Measurements from ENCODE around the gene GNAT3.

Gene GNAT3

DNA sequence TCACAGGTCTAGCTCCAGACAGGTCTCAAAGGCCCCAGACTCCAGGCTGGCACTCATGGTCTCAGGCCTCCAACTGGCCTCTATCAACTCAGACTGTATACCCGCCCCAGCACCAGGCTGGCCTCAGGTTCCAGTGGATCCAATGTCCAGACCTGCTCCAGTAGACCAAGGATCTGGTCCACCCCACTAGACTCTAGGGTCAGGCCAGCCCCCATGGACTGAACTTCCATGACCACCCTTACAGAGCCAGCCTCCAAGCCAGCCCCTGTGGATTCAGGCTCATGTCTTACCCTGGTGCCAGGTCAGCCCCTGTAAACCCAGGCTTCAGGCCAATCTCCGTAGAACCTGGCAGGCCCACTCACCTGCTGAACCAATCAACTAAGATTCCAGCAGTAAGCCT, 16.8 kb upstream of the GNAT3 start:
- TF ChIP-seq, protein P1, sequence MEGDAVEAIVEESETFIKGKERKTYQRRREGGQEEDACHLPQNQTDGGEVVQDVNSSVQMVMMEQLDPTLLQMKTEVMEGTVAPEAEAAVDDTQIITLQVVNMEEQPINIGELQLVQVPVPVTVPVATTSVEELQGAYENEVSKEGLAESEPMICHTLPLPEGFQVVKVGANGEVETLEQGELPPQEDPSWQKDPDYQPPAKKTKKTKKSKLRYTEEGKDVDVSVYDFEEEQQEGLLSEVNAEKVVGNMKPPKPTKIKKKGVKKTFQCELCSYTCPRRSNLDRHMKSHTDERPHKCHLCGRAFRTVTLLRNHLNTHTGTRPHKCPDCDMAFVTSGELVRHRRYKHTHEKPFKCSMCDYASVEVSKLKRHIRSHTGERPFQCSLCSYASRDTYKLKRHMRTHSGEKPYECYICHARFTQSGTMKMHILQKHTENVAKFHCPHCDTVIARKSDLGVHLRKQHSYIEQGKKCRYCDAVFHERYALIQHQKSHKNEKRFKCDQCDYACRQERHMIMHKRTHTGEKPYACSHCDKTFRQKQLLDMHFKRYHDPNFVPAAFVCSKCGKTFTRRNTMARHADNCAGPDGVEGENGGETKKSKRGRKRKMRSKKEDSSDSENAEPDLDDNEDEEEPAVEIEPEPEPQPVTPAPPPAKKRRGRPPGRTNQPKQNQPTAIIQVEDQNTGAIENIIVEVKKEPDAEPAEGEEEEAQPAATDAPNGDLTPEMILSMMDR (IDR thresholded peaks at IDR 0.05; ENCODE audit: low read depth, low read length, missing control alignments), result no peak
- no peak overlapping the region for H3K4me3 ChIP-seq (replicated peaks; ENCODE audit: low read depth, low read length)
- DNase-seq (ENCODE audit: extremely low read depth, low read depth), result no peak

DNA sequence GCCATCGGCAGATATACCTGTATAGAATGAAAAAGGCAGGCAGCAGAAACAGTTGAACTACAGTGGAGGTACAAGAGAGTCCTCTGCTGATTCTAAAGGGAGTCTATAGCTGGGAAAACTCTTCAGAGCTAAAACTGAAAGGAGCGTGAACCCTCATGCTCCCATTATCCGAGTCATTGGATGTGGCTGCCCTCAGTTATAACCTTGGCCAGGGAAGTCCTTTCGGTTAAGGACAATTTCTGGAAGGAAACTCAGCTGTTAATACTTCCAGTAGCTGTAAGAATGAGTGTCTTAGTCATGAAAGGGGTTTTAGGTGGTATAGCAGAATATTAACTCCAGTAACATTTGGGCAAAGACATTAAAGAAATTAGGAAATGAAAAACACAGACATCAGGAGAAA, 14.6 kb upstream of the GNAT3 start:
- no peak overlapping the region for H3K4me3 ChIP-seq (replicated peaks; ENCODE audit: low read depth, low read length)
- TF ChIP-seq, protein P1 (IDR thresholded peaks at IDR 0.05; ENCODE audit: low read depth, low read length, missing control alignments), result no peak
- no peak for DNase-seq (ENCODE audit: extremely low read depth, low read depth)

DNA sequence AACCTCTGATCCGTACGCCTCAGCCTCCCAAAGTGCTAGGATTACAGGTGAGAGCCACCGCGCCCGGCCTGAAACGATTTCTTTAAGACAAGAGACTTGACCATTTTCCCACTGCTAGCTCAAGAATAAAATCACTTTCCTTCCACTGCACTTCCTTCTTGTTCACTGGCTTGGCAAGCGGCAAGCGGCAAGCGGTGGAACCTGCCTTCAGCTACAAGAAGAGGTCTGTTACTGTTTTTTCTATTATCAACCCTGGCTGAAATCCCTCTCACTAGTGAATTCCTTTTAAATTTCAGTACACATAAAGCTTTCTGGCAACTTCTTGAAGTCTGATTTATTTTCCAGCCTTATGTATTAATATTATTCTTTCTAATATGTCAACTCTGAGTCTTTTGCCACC, 12.8 kb upstream of the GNAT3 start:
- TF ChIP-seq, protein P1 (IDR thresholded peaks at IDR 0.05; ENCODE audit: low read depth, low read length, missing control alignments), result no peak
- no peak for DNase-seq (ENCODE audit: extremely low read depth, low read depth)
- no peak overlapping the region for H3K4me3 ChIP-seq (replicated peaks; ENCODE audit: low read depth, low read length)

DNA sequence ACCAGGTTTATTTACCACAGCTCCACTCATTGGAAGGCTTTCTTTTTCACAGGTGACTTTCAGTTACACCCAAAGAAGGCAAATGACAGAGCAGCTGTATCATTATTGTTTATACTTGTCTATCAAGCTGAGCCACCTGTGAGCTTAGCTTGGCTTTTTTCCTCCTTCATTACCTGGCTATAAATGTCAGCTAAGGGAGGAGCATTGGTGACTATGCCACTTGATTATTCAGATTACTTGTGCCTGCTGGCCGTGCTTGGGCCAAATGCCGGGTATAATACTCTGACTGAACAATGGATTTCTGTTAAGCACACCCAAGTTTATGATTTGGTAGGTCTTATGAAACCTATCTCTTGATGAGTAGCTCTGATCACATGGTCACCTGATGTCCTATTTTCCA, 9.9 kb upstream of the GNAT3 start:
- DNase-seq (ENCODE audit: extremely low read depth, low read depth), result no peak
- TF ChIP-seq, protein P1 (IDR thresholded peaks at IDR 0.05; ENCODE audit: low read depth, low read length, missing control alignments), result no peak
- H3K4me3 ChIP-seq (replicated peaks; ENCODE audit: low read depth, low read length), result no peak overlapping the region

DNA sequence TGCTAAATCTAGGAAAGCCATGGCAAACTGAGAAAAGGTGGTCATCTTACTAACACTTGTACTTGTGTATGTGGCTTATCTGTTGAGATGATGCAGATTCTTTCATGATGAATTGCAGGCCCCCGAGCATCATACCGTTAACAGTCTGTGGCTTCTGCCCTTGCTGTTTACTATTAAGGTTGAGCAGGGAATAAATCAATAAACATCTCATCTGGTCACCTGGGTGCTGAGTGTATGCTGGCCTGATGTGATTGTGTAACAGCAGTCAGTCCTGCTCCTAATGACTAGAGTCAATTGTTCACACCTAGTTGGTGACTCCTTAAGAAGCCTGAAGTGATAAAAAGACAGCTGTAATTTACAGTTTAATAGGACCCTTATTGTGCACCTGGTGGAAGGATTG, 8.3 kb upstream of the GNAT3 start:
- TF ChIP-seq, protein P1 (IDR thresholded peaks at IDR 0.05; ENCODE audit: low read depth, low read length, missing control alignments), result no peak
- H3K4me3 ChIP-seq (replicated peaks; ENCODE audit: low read depth, low read length), result no peak overlapping the region
- no peak for DNase-seq (ENCODE audit: extremely low read depth, low read depth)

DNA sequence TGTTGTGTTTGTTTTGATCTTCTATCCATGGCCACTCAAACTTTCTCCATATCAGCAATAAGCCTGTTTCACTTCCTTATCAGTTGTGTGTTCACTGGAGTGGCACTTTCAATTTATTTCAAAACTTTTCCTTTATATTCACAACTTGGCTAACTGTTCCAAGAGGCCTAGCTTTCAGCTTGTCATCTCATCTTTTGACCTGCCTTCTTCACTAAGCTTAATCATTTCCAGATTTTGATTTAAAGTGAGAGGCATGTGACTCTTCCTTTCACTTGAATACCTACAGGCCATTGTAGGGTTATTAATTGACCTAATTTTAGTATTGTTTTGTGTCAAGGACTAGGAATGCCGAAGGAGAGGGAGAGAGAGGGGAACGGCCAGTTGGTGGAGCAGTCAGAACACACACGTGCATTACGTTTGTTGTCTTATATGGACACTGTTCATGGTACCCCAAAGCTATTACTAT, 5.5 kb upstream of the GNAT3 start:
- DNase-seq (ENCODE audit: extremely low read depth, low read depth), result no peak
- H3K4me3 ChIP-seq (replicated peaks; ENCODE audit: low read depth, low read length), result no peak overlapping the region

DNA sequence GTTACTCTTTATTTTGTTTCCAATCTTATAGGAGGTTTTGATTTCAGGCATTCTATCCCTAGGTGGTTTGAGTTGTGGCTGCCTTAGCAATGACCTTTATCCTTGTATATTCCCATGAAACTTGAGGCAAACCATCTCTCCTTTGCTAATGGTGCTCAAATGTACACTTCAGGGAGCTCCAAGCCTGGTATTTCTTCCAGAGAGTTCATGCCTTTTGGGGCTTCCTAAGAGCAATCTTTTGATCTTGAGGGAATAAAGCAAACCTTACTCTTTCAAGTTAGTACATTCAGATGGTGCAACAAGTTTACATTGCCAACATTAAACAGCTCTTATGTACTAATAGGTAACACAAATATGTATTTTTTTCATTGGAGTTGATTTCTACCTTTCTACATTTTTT, 3.4 kb upstream of the GNAT3 start:
- TF ChIP-seq, protein P1 (IDR thresholded peaks at IDR 0.05; ENCODE audit: low read depth, low read length, missing control alignments), result no peak
- no peak overlapping the region for H3K4me3 ChIP-seq (replicated peaks; ENCODE audit: low read depth, low read length)
- DNase-seq (ENCODE audit: extremely low read depth, low read depth), result no peak

More for the DNA sequence above, 5.5 kb upstream of the GNAT3 start:
- TF ChIP-seq, protein P1 (IDR thresholded peaks at IDR 0.05; ENCODE audit: low read depth, low read length, missing control alignments), result no peak

All from HFF-Myc (cell line).